Endothelial cell of hepatic sinusoid (primary cell): ENCODE results near the gene CEP162.
"Not testable (repeated sequence)": the region's sequence is repeated elsewhere in the genome, so short reads cannot be mapped to it uniquely, and the experiment has no call there.

Experiments used
- in situ Hi-C: cut with HindIII; loops from 2 replicates; pipeline ENCODE4 v1.10.0; 2017; ENCODE audit warnings: low sequenced_read_pairs

Gene CEP162

GRCh38 chr6:84227044-84227433 lies 404 bp downstream of the CEP162 start:
- in situ Hi-C loops: no loop called here

DNA sequence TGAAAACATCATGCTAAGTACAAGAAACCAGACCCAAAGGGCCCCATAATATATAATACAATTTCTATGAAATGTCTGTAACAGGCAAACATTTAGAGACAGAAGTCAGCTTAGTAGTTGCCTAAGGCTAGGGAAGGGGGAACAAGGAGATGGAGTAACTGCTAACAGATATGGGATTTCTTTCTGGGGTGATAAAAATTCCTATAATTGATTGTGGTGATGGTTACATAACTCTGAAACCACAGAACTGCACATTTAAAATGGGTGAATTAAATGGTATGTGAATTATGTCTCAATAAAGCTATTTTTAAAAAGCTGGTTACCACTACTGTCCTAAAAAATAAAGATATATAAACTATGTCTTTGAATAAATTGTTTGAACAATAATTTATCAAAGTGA lies 3.2 kb downstream of the CEP162 start:
- in situ Hi-C loops: loop anchor here (25.0 kb wide), 1 partner anchor 362 kb away; the partner anchor contains the start of genes CYB5R4 and RIPPLY2

DNA sequence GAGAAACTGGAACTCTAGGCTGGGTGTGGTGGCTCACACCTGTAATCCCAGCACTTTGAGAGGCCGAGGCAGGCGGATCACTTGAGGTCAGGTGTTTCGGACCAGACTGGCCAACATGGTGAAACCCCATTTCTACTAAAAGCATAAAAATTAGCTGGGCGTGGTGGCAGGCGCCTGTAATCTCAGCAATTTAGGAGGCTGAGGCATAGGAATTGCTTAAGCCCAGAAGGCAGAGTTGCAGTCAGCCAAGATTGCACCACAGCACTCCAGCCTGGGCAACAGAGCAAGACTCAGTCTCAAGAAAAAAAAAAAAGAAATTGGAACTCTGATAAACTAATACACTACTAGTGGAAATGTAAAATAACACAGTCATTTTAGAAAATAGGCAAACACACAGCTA lies 3.8 kb downstream of the CEP162 start:
- in situ Hi-C loops: loop anchor here (25.0 kb wide), 1 partner anchor 361 kb away; the partner anchor contains the start of genes CYB5R4 and RIPPLY2

- in situ Hi-C loops: loop anchor here (25.0 kb wide), 1 partner anchor 360 kb away; the partner anchor contains the start of genes CYB5R4 and RIPPLY2
Observed at GRCh38 chr6:84222426-84222825, 5.0 kb downstream of the CEP162 start.

DNA sequence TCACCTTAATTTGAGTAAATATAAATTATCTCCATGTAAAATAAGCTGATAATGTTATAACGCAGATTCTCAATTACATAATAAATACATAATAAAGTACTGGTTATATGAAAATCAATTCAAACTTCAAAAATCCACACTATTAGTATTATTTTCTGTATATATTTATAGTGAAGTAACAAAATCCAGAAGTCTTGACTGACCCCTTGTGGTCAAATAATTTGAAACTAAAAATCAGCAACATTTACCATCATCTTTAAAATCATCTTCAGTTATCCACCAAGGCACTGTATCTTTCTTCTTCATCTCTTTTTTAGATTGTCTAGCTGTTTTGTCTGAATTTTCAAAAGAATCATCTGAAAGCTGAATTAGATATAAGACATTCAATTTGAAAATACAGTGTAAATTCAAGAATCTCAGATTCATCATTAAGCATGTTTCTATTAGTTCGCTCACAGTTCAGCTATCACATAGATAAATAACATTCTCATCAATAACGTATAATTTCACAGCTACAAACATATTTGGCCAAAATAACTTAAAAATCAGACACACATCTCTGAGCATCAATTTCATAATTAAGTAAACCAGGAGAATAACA lies 6.5 kb downstream of the CEP162 start:
- in situ Hi-C loops: loop anchor here (25.0 kb wide), 1 partner anchor 359 kb away; the partner anchor contains the start of genes CYB5R4 and RIPPLY2

GRCh38 chr6:84218091-84218490 lies 9.4 kb downstream of the CEP162 start:
- in situ Hi-C loops: loop anchor here (25.0 kb wide), 1 partner anchor 356 kb away; the partner anchor contains the start of genes CYB5R4 and RIPPLY2

- in situ Hi-C loops: loop anchor here (25.0 kb wide), 1 partner anchor 351 kb away; the partner anchor contains the start of genes CYB5R4 and RIPPLY2
Observed at GRCh38 chr6:84213217-84213616, 14.2 kb downstream of the CEP162 start.

- in situ Hi-C loops: loop anchor here (25.0 kb wide), 1 partner anchor 342 kb away; the partner anchor contains the start of genes CYB5R4 and RIPPLY2
Observed at GRCh38 chr6:84204011-84204410, 23.4 kb downstream of the CEP162 start.

- in situ Hi-C loops: loop anchor here (25.0 kb wide), 1 partner anchor 338 kb away; the partner anchor contains the start of genes CYB5R4 and RIPPLY2
Observed at GRCh38 chr6:84199987-84200386, 27.5 kb downstream of the CEP162 start.

DNA sequence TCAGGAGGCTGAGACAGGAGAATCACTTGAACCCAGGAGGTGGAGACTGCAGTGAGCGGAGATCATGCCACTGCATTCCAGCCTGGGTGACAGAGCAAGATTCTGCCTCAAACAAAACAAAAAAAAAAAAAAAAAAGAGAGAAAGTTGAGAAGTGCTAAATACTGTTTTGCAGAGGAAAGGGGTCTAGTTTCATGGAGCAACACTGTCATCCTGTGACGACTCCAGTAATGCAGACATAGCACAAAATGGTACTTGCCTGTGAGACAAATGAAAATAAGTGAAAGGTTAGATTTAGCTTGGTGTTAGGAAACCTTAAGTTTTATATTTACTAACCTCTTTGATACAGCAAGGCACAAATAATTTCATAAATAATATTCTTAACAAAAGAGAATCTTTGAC lies 29.7 kb downstream of the CEP162 start:
- in situ Hi-C loops: no loop called here

DNA sequence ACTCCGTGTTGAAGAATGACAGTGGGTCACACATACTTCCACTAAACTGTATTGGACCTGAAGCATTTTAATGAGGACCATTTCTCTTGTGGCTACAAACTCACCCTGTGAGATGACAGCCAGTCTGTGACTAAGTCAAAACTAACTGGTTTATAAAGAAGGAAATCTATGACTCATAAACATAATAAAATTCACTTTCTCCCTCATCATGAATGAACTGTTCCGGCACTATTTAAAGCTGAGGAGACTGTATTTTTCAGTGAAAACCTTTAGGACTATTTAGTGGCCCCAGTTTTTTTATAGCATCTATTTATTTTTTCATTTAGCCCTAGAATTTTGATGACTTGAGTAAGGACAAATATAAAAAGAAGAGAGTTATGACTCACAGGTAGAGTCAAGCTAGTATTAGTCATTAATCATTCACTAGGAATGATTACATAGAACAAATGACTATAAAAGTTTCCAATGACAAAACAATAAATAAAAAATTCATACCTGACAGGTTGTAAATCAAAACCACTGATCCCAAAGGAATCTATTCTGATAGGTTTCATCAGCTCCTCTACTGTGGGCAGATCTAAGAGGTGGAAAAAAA lies 34.2 kb downstream of the CEP162 start:
- in situ Hi-C loops: no loop called here

DNA sequence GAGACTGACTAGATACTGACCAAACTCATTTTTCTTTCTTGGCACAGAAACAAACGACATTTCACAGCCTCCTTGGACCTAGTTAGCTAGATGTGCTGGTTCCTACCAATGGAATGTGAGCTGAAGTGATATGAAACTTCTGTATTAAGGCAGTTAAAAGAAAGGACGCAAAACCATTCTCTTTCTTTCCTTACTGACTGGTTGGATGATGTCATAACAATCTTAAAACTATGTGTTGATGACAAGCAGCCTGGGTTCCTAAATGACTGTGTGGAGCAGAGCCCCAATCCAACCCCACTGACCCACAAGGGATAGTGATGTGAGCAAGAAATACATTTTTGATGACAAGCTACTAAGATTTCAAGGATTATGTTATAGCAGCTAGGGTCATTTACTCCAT lies 35.6 kb downstream of the CEP162 start:
- in situ Hi-C loops: no loop called here

DNA sequence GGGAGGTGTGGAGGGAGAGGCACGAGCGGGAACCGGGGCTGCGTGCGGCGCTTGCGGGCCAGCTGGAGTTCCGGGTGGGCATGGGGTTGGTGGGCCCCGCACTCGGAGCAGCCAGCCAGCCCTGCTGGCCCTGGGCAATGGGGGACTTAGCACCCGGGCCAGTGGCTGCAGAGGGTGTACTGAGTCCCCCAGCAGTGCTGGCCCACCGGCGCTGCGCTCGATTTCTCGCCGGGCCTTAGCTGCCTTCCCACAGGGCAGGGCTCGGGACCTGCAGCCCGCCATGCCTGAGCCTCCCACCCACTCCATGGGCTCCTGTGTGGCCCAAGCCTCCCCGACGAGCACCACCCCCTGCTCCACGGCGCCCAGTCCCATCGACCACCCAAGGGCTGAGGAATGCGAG lies 38.1 kb downstream of the CEP162 start:
- in situ Hi-C loops: not testable (repeated sequence)

DNA sequence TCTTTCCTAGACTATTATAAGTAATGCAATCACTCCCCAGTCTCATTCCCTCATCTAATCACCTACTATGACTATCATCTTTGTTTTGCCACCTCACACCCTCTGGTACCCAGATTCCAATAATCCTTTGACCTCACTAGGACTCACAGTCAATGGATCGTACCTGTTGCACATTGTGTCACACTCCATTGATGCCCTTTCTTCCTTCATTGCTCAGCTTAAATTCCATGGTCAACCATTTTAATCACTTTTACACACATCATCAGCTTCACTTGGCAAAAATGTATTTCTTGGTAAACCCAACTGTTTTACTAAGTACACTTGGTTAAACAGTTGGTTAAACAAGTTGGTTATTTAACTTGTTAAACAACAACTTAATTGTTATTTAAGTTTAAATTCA lies 44.0 kb downstream of the CEP162 start:
- in situ Hi-C loops: no loop called here

- in situ Hi-C loops: no loop called here
Observed at GRCh38 chr6:84182001-84182400, 45.4 kb downstream of the CEP162 start.

DNA sequence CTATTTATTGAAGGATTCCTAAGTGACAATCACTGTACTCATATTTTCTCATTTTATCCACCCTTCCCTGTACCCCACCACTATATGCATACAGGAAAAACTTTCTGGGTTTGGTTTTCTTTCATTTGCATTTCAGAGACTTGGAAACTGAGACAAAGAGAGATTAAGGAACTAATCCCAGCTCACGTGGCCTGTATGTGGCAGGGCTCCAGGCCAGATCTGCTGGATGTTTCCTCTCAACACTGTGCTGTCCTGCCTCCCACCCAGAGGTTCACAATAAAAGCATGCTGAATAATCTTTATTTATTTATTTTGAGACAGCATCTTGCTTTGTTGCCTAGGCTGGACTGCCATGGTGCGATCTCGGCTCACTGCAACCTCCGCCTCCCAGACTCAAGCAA lies 50.2 kb downstream of the CEP162 start:
- in situ Hi-C loops: no loop called here

GRCh38 chr6:84172574-84172973 lies 54.9 kb downstream of the CEP162 start:
- in situ Hi-C loops: no loop called here

- in situ Hi-C loops: no loop called here
Observed at GRCh38 chr6:84172080-84172479, 55.4 kb downstream of the CEP162 start.

- in situ Hi-C loops: no loop called here
Observed at GRCh38 chr6:84167457-84167856, 60.0 kb downstream of the CEP162 start.

GRCh38 chr6:84166395-84166794 lies 61.0 kb downstream of the CEP162 start:
- in situ Hi-C loops: no loop called here

DNA sequence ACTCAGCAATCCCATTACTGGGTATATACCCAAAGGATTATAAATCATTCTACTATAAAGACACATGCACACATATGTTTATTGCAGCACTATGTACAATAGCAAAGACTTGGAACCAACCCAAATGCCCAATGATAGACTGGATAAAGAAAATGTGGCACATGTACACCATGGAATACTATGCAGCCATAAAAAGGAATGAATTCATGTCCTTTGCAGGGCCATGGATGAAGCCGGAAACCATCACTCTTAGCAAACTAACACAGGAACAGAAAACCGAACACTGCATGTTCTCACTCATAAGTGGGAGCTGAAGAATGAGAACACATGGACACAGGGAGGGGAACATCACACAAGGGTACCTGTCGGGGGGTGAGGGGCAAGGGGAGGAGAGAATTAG lies 63.1 kb downstream of the CEP162 start:
- in situ Hi-C loops: not testable (repeated sequence)

GRCh38 chr6:84161190-84161589 lies 66.3 kb downstream of the CEP162 start:
- in situ Hi-C loops: no loop called here
